Coronary artery (tissue), 2 donors: Measurements from ENCODE around the gene LYVE1.

Source experiments
- DNase-seq: peaks from one replicate; pipeline ENCODE4 v3.0.0-alpha.2; 2017; ENCODE audit warnings: low spot score
- H3K27ac ChIP-seq, 2 donors: fragments of 200-600 bp; sonication (generic); one replicate each; pipeline ENCODE4 v1.5.1; 2016 to 2019
- H3K4me3 ChIP-seq: fragments of 200-600 bp; sonication (generic); 2 replicates; pipeline ENCODE4 v1.5.1; 2016; ENCODE audit warnings: mild to moderate bottlenecking, moderate library complexity
- CTCF ChIP-seq: fragments of 200-600 bp; sonication (generic); IDR thresholded peaks from one replicate; pipeline ENCODE4 v1.5.1; 2019; ENCODE audit warnings: antibody characterized with exemption

LYVE1 gene

GRCh38 chr11:10568486-10568941, at the start of gene LYVE1:
TSS of gene LYVE1 (minus strand) at chr11:10568665. CDS start at chr11:10568532, 133 bp downstream.
- TF ChIP-seq CTCF = no peak
- Histone ChIP-seq H3K27ac (peak within 1 kb of the TSS; percentile 61 to 76), H3K4me3 (peak within 1 kb of the TSS; percentile 32)
- no peak for DNase-seq

- no peak overlapping the region for H3K4me3 ChIP-seq
- no peak for TF ChIP-seq CTCF
- no peak for DNase-seq
- H3K27ac ChIP-seq = peak overlapping the region; percentile 90 to 95
These were observed 49.1 kb upstream of the LYVE1 start for GRCh38 chr11:10617551-10617950.

GRCh38 chr11:10611979-10612862, 43.8 kb upstream of the LYVE1 start:
- no peak for TF ChIP-seq CTCF
- no peak overlapping the region for H3K4me3 ChIP-seq
- no peak for DNase-seq
- peak overlapping the region in 1 of 2 donors; percentile 69 for H3K27ac ChIP-seq

- DNase-seq = no peak
- Histone ChIP-seq H3K4me3 (no peak overlapping the region), H3K27ac (peak overlapping the region in 1 of 2 donors; percentile 54)
- no peak for TF ChIP-seq CTCF
These were observed 41.2 kb upstream of the LYVE1 start for GRCh38 chr11:10609636-10610035.

GRCh38 chr11:10608584-10608983, 40.1 kb upstream of the LYVE1 start:
- Histone ChIP-seq H3K27ac (peak overlapping the region in 1 of 2 donors; percentile 87), H3K4me3 (no peak overlapping the region)
- TF ChIP-seq CTCF = no peak
- no peak for DNase-seq

GRCh38 chr11:10607462-10608132, 39.1 kb upstream of the LYVE1 start:
- DNase-seq = no peak
- no peak for TF ChIP-seq CTCF
- H3K4me3 ChIP-seq = peak overlapping the region; percentile 17
- H3K27ac ChIP-seq = peak overlapping the region; percentile 11 to 87
